Limb (tissue), 2 donors: ENCODE data around the gene TARS3.
"Not testable (repeated sequence)": the region's sequence is repeated elsewhere in the genome, so short reads cannot be mapped to it uniquely, and the experiment has no call there.

Experiments used
- DNase-seq, 2 donors: peaks; one replicate each; pipeline ENCODE4 v3.0.0-alpha.2; 2016; ENCODE audit errors: extremely low spot score in 2 of 2

The TARS3 gene

GRCh38 chr15:101654624-101655337, 69.5 kb downstream of the TARS3 start:
- not testable (repeated sequence) for DNase-seq

- no peak for DNase-seq
These were observed 70.1 kb downstream of the TARS3 start for GRCh38 chr15:101654171-101654570.

DNA sequence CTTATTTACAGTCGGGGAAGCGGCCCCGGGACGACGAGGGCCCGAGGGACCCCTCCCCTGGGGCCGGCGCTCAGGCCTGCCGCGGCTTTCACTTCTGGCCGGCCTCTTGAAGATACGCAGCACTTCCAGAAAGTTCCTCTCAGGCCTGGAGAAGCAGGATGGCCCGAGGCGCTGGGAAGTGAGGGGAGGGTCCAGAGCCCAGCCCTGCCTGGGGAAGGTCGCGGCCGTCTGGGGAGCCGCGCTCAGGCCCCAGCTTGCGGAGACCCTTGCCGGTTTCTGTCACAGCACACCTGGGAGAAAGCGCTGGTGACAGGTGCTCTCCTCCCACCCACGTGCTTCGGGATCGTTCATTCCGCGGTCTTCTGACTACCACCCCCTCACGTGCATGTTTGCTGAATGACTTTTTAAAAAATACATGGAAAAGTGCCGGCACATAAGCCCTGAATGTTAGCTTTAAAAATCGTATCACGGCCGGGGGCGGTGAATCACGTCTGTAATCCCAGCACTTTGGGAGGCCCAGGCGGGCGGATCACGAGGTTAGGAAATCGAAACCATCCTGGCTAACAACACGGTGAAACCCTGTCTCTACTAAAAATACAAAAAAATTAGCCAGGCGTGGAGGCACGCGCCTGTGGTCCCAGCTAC, 71.4 kb downstream of the TARS3 start:
- no peak for DNase-seq

- DNase-seq = peak; percentile 95 to 97
These were observed 72.0 kb downstream of the TARS3 start, which contains the start of gene TM2D3 for GRCh38 chr15:101652098-101652785. Gene TM2D3, minus strand, starts transcription at chr15:101652381. Its CDS starts 20 bp downstream, at chr15:101652361.

GRCh38 chr15:101651554-101652097, 72.6 kb downstream of the TARS3 start:
- DNase-seq = no peak

DNA sequence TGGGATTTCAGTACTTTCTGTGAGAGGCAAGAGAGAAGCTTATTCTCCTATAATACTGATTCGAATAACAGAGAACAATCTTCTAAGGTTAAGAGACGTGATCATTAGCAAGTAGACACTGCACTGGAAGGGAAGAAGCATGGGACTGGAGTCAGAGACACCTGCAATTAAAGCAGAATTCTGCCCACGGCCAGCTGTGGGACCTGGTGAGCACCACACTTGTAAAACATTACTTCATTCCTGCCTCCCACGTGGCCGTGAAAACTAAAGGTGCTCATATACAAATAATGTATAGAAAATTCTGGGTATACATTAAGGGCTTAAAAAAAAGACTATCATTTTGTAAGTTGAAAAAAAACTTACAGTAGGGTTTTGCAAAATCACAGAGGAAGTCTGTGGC, 74.1 kb downstream of the TARS3 start:
- DNase-seq = no peak

DNA sequence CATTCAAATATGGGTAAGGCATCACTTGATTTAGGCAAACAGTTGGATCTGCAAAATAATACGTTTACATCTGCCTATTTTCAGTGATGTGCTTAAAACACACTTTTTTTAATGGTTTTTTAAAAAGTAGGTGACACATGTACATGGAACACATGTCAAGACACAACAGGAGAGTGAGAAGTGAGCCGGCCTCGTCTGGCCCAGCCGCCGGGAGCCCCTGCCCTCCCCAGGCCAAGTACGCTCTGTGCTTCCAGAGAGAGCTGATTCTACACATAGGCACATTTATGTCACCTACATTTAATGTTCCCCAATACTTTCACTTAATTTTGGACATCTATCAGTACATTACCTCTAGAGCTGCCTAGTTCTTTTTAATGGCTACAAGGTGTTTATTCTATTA, 75.9 kb downstream of the TARS3 start:
- no peak for DNase-seq

GRCh38 chr15:101647251-101647650, 77.0 kb downstream of the TARS3 start:
- no peak for DNase-seq

- no peak for DNase-seq
These were observed 77.6 kb downstream of the TARS3 start for GRCh38 chr15:101646672-101647071.

DNA sequence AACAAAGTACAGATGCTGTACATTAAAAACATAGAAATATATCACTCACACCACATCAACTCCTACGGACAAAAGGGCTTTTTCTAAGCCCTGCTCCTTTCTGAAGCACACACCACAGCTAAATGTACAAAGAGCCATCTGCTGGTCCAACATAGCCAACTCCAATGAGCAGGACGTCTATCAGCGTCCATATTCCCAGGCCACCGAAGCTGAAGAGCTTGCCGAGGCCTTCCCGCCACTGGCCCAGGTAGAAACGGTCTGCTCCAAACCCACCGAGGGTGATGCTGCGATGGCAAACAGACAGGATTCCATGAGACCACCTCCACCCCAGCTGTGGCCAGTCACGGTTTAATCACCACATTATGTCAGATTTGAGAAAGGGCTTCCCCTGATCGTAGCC, 81.9 kb downstream of the TARS3 start:
- DNase-seq = no peak

DNA sequence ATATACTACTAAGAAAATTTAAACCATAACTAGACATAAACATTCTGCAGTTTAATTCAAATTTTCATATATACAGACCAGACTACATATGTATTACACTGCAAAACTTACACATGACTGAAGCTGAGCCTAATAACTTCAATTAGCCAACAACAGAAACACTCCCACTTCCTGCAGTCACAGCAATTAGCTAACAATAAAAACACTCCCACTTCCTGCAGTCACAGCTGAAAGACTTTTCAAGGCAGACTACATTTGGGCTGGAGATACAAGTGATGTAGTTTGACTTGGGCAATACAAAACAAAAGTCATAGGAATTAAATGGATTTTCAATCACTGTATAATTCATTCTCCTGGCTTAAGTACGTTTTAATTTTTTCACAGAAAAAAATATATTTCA, 82.4 kb downstream of the TARS3 start:
- DNase-seq = no peak

GRCh38 chr15:101641129-101641764, 83.0 kb downstream of the TARS3 start:
- DNase-seq = peak; percentile 71 to 82

GRCh38 chr15:101639667-101640066, 84.6 kb downstream of the TARS3 start:
- DNase-seq = no peak

GRCh38 chr15:101637919-101638318, 86.4 kb downstream of the TARS3 start:
- DNase-seq = no peak

- no peak for DNase-seq
These were observed 86.8 kb downstream of the TARS3 start for GRCh38 chr15:101637516-101637915.

GRCh38 chr15:101637038-101637437, 87.2 kb downstream of the TARS3 start:
- no peak for DNase-seq

GRCh38 chr15:101635944-101636727, 88.1 kb downstream of the TARS3 start:
- no peak for DNase-seq

DNA sequence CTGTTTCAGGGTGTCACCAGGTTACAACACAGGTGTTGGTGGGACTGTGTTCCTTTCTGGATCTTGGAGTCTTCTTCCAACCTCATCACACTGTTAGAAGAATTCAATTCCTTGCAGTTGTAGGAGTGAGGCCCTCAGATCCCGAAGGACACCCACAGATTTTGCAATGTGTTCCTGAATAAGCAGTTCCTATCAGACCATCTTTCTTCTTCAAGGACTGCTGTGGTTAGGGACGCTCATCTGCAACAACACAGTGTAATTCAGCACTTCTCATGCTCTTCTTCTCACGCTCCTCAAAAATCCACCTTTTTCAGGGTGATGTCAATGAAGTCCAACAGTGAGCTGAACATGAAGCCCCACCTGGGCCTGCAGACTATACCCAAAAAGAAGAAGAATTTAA, 90.9 kb downstream of the TARS3 start:
- DNase-seq = no peak

DNA sequence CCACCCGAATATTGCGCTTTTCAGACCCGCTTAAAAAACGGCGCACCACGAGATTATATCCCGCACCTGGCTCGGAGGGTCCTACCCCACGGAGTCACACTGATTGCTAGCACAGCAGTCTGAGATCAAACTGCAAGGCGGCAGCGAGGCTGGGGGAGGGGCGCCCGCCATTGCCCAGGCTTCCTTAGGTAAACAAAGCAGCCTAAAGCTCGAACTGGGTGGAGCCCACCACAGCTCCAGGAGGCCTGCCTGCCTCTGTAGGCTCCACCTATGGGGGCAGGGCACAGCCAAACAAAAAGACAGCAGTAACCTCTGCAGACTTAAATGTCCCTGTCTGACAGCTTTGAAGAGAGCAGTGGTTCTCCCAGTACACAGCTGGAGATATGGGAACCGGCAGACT, 97.5 kb downstream of the TARS3 start:
- not testable (repeated sequence) for DNase-seq

- DNase-seq = no peak
These were observed 98.3 kb downstream of the TARS3 start for GRCh38 chr15:101625980-101626379.

DNA sequence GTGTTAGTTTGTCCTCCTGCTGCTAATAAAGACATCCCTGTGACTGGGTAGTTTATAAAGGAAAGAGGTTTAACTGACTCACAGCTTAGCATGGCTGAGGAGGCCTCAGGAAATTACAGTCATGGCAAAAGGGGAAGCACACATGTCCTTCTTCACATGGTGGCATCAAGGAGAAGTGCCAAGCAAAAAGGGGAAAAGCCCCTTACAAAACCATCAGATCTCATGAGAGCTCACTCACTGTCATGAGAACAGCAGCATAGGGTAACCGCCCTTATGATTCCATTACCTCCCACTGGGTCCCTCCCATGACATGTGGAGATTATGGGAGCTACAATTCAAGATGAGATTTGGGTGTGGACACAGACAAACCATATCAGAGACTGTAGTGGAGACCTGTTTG, 99.1 kb downstream of the TARS3 start:
- DNase-seq = no peak
